CD14-positive monocyte (primary cell): ENCODE data around the gene DEF6. TPM values are rescaled to one million over a fixed set of nuclear protein-coding genes. Genes with fewer than 3 reads are reported as not detected.

ENCODE experiments used
- DNase-seq, 3 donors: peaks; one replicate each; pipeline ENCODE4 v3.0.0-alpha.2; 2011 to 2022
- H2AFZ ChIP-seq: 2 replicates; pipeline ENCODE4 v1.6.0; 2012; ENCODE audit warnings: mild to moderate bottlenecking, low read depth, low read length, inconsistent platforms; ENCODE audit not compliant: insufficient read depth, poor library complexity, severe bottlenecking
- H3K27ac ChIP-seq, 2 donors: 1 replicate in 1 of 2; 2 replicates in 1 of 2; pipeline ENCODE4 v1.5.1; 2012 to 2013; ENCODE audit warnings: low read length in 2 of 2, control low read depth in 1 of 2, inconsistent platforms in 1 of 2, low read depth in 1 of 2, mild to moderate bottlenecking in 1 of 2
- H3K27me3 ChIP-seq, 2 donors: one replicate each; pipeline versions ENCODE4 v1.6.0 to v1.6.1; 2011 to 2013; ENCODE audit warnings: low read length in 2 of 2; ENCODE audit not compliant: control insufficient read depth in 2 of 2, insufficient read depth in 2 of 2
- H3K36me3 ChIP-seq, 2 donors: replicated peaks in 1 of 2; 1 replicate in 1 of 2; 2 replicates in 1 of 2; pipeline versions ENCODE4 v1.5.1 to v1.6.1; 2012 to 2013; ENCODE audit warnings: low read length in 2 of 2, control low read depth in 1 of 2, inconsistent platforms in 1 of 2, mild to moderate bottlenecking in 1 of 2; ENCODE audit not compliant: insufficient read depth in 2 of 2, control insufficient read depth in 1 of 2
- H3K4me1 ChIP-seq, 2 donors: 1 replicate in 1 of 2; 2 replicates in 1 of 2; pipeline versions ENCODE4 v1.5.1 to v1.6.1; 2012 to 2013; ENCODE audit warnings: low read length in 2 of 2, control low read depth in 1 of 2, inconsistent platforms in 1 of 2, mild to moderate bottlenecking in 1 of 2, moderate library complexity in 1 of 2; ENCODE audit not compliant: insufficient read depth in 2 of 2, control insufficient read depth in 1 of 2
- H3K4me2 ChIP-seq: replicated peaks from 2 replicates; pipeline ENCODE3; 2012; ENCODE audit warnings: low read length, moderate library complexity, mild to moderate bottlenecking; ENCODE audit not compliant: poor library complexity, severe bottlenecking; ENCODE audit errors: extremely low read depth
- H3K4me3 ChIP-seq, 3 experiments: fragments of 200-600 bp in 1 of 3; sonication (generic) in 1 of 3; replicated peaks in 1 of 3; 1 replicate in 2 of 3; 2 replicates in 1 of 3; pipeline ENCODE4 v1.5.1; 2011 to 2013; ENCODE audit warnings: low read length in 3 of 3, mild to moderate bottlenecking in 3 of 3, control low read depth in 2 of 3, low read depth in 2 of 3, inconsistent platforms in 1 of 3, moderate library complexity in 1 of 3
- H3K79me2 ChIP-seq: 2 replicates; pipeline ENCODE4 v1.6.0; 2012; ENCODE audit warnings: mild to moderate bottlenecking, control low read depth, inconsistent platforms, low read length, moderate library complexity; ENCODE audit not compliant: insufficient read depth
- H3K9ac ChIP-seq: 2 replicates; pipeline ENCODE4 v1.6.0; 2017; ENCODE audit warnings: low read length, mild to moderate bottlenecking; ENCODE audit not compliant: insufficient read depth, poor library complexity, severe bottlenecking
- H3K9me3 ChIP-seq, 2 donors: replicated peaks in 1 of 2; 1 replicate in 1 of 2; 2 replicates in 1 of 2; pipeline versions ENCODE4 v1.5.1 to v1.6.1; 2012 to 2013; ENCODE audit warnings: low read length in 2 of 2, control low read depth in 1 of 2; ENCODE audit not compliant: control insufficient read depth in 1 of 2, insufficient read depth in 1 of 2
- H4K20me1 ChIP-seq: 2 replicates; pipeline ENCODE4 v1.6.0; 2012; ENCODE audit warnings: mild to moderate bottlenecking, low read length, control low read depth, moderate library complexity; ENCODE audit not compliant: insufficient read depth
- H3K27ac Mint-ChIP-seq, 7 donors: one replicate each; pipeline ENCODE4 v1.8.0; 2020; ENCODE audit warnings: mild to moderate bottlenecking in 7 of 7, mixed read lengths in 7 of 7, moderate library complexity in 6 of 7, inconsistent platforms in 2 of 7
- H3K27me3 Mint-ChIP-seq, 3 donors: one replicate each; pipeline ENCODE4 v1.8.0; 2021 to 2022; ENCODE audit warnings: low read depth in 3 of 3, mild to moderate bottlenecking in 3 of 3, mixed read lengths in 3 of 3, moderate library complexity in 3 of 3, inconsistent platforms in 1 of 3
- H3K36me3 Mint-ChIP-seq, 2 donors: one replicate each; pipeline ENCODE4 v1.8.0; 2020; ENCODE audit warnings: mixed read lengths in 2 of 2, inconsistent platforms in 1 of 2, mild to moderate bottlenecking in 1 of 2
- H3K4me1 Mint-ChIP-seq: one replicate; pipeline ENCODE4 v1.8.0; 2020; ENCODE audit warnings: mild to moderate bottlenecking, mixed read lengths
- H3K4me3 Mint-ChIP-seq, 2 donors: one replicate each; pipeline ENCODE4 v1.8.0; 2020; ENCODE audit warnings: mild to moderate bottlenecking in 2 of 2, mixed read lengths in 2 of 2, moderate library complexity in 1 of 2
- H3K9me3 Mint-ChIP-seq, 7 donors: one replicate each; pipeline ENCODE4 v1.8.0; 2020 to 2022; ENCODE audit warnings: mixed read lengths in 7 of 7, mild to moderate bottlenecking in 6 of 7, moderate library complexity in 6 of 7, inconsistent platforms in 2 of 7
- WGBS: methylation state at CpG from one replicate; pipeline ENCODE4 v1.1.5; 2013; ENCODE audit warnings: missing lambda C conversion rate; ENCODE audit not compliant: insufficient coverage; 5-methylcytosine and 5-hydroxymethylcytosine counted together
- intact Hi-C, 2 donors: fragments of 100-400 bp; cut with micrococcal nuclease; formaldehyde crosslinking; loops; one replicate each; pipeline versions ENCODE4 v1.15.0 to v1.15.1; 2023
- polyA plus RNA-seq, 3 donors: library from polyadenylated mRNA; depleted of rRNA in 1 of 3; unstranded in 2 of 3; stranded (reverse) in 1 of 3; fragments of 300-500 nt in 2 of 3; fragments of >200 nt in 1 of 3; fragmentation: Illumina TruSeq in 2 of 3; gene quantifications; 1 replicate in 2 of 3; 2 replicates in 1 of 3; pipeline ENCODE4 v1.2.3, GENCODE V29; 2012 to 2021
- TF ChIP-seq, protein P1 (sequence below): fragments of 200-600 bp; IDR thresholded peaks from one replicate; pipeline ENCODE4 v1.8.0; 2022; ENCODE audit warnings: antibody characterized with exemption, mild to moderate bottlenecking

DEF6 gene
- polyA plus RNA-seq, 3 donors: 41.2 to 110 (median 59.3) TPM

DNA sequence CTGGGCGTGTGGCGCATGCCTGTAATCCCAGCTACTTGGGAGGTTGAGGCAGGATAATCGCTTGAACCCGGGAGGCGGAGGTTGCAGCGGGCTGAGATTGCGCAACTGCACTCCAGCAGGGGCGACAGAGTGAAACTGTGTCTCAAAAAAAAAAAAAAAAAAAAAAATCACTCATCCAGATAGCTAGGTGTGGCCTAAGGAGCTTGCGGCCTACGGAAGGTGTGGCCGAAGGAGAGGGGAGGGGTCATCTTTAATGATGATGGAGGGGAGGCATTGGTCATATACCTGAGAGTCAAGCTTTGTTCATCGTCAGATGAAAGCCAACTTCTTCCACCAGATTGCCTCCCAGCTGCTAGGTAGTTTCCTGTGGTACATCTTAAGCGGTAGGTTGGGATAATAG lies 43.9 kb downstream of the DEF6 start:
- Histone ChIP-seq H3K27me3 (peaks cover 6 to 18% of the 10 kb centered on the region in 2 donors), H3K9me3 (no peaks in the 10 kb centered on the region), H3K4me3 (no peak overlapping the region), H3K79me2 (peaks cover 17% of the 10 kb centered on the region), H3K4me1 (peaks cover 14 to 18% of the 10 kb centered on the region in 2 donors), H3K4me2 (no peak overlapping the region), H2AFZ (no peak overlapping the region), H3K36me3 (peaks cover 12 to 23% of the 10 kb centered on the region in 2 donors), H3K9ac (no peak overlapping the region), H4K20me1 (peaks cover 37% of the 10 kb centered on the region), H3K27ac (no peak overlapping the region)
- peaks cover 8 to 31% (median 21%) of the 10 kb centered on the region in 3 donors for H3K27me3 Mint-ChIP-seq
- no peak for DNase-seq
- peaks cover 51% of the 10 kb centered on the region for H3K4me1 Mint-ChIP-seq
- no peak overlapping the region for H3K27ac Mint-ChIP-seq
- TF ChIP-seq, protein P1, sequence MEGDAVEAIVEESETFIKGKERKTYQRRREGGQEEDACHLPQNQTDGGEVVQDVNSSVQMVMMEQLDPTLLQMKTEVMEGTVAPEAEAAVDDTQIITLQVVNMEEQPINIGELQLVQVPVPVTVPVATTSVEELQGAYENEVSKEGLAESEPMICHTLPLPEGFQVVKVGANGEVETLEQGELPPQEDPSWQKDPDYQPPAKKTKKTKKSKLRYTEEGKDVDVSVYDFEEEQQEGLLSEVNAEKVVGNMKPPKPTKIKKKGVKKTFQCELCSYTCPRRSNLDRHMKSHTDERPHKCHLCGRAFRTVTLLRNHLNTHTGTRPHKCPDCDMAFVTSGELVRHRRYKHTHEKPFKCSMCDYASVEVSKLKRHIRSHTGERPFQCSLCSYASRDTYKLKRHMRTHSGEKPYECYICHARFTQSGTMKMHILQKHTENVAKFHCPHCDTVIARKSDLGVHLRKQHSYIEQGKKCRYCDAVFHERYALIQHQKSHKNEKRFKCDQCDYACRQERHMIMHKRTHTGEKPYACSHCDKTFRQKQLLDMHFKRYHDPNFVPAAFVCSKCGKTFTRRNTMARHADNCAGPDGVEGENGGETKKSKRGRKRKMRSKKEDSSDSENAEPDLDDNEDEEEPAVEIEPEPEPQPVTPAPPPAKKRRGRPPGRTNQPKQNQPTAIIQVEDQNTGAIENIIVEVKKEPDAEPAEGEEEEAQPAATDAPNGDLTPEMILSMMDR: no peak
- 90% methylated on average over 2 of the region's 13 CpGs for WGBS
- H3K9me3 Mint-ChIP-seq: peaks cover 0 to 2% (median 0%) of the 10 kb centered on the region in 7 donors
- H3K4me3 Mint-ChIP-seq: no peak overlapping the region
- peaks cover 26 to 28% of the 10 kb centered on the region in 2 donors for H3K36me3 Mint-ChIP-seq
- intact Hi-C loops: loop anchor here in 1 of 2 donors (5.0 kb wide), 1 partner anchor 126 kb away; the partner anchor contains the start of gene RPL10A

DNA sequence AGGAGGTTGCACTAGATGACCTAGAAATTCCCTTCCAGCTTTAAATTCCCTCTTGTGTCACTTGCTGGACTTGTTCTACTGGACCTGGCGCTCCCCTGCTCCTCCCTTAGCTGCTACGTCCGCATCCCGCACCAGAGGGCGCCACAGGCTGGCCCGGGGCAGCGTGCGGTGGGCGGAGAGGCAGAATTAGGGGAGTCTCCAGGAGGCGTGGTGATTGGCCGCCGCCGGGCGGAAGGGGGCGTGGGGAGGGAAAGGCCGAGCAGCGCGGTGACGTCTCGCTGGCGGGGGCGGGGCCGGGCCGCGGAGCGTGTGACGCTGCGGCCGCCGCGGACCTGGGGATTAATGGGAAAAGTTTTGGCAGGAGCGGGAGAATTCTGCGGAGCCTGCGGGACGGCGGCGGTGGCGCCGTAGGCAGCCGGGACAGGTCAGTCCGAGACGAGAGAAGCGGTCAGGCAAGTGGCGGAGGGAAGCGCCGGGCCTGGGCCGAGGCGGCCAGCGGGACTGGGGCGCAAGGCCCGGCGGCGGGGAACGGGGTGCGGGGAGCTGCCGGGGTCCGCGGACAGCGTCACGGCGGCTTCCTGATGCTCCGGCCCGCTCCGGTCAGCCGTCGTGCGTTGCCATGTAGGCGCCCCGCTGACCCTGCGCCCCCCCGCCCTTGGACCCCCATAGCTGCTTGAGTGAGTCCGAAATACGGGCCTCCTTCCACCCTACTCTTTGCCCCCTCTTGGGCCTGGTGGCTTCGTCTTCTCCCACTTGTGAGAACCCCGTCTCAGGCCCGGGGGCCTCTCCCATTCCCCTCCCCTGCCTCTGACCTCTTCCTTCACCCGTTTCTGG lies 44.9 kb downstream of the DEF6 start, which contains the start of gene PPARD:
Gene PPARD, plus strand, starts transcription at position 301 of the 834 bp plus-strand sequence. CDS start 68,530 bp downstream, outside the sequence.
- Histone ChIP-seq H2AFZ (peak within 1 kb of the TSS; percentile 56), H3K4me3 (peak within 1 kb of the TSS; percentile 69 to 96 (median 94)), H3K4me1 (peaks cover 14 to 18% of the 10 kb centered on the region in 2 donors), H4K20me1 (peaks cover 45% of the 10 kb centered on the region), H3K27ac (peak within 1 kb of the TSS in 1 of 2 donors; percentile 73), H3K4me2 (peak within 1 kb of the TSS; percentile 98), H3K79me2 (peaks cover 17% of the 10 kb centered on the region), H3K9me3 (no peaks in the 10 kb centered on the region), H3K9ac (peak within 1 kb of the TSS; percentile 83), H3K36me3 (peaks cover 16 to 31% of the 10 kb centered on the region in 2 donors), H3K27me3 (peaks cover 6 to 18% of the 10 kb centered on the region in 2 donors)
- Mint-ChIP-seq H3K36me3 (peaks cover 34 to 37% of the 10 kb centered on the region in 2 donors), H3K9me3 (peaks cover 0 to 2% (median 0%) of the 10 kb centered on the region in 7 donors), H3K27me3 (peaks cover 8 to 29% (median 21%) of the 10 kb centered on the region in 3 donors), H3K4me3 (peak within 1 kb of the TSS; percentile 96), H3K4me1 (peaks cover 42% of the 10 kb centered on the region), H3K27ac (peak within 1 kb of the TSS; percentile 88 to 98 (median 95))
- under 1% methylated on average over 72 of the region's 77 CpGs for WGBS
- TF ChIP-seq, protein P1: peak; percentile 97
- intact Hi-C loops: loop anchor here (1.0 to 5.0 kb wide), 6 partner anchors 28 to 126 kb away; partner anchors contain the start of genes RPL10A (in 2 of the 2) and FANCE (in 1 of the 2)
- peak; percentile 90 to 97 (median 95) for DNase-seq
